ENCODE results near the gene ASB1.

DNA sequence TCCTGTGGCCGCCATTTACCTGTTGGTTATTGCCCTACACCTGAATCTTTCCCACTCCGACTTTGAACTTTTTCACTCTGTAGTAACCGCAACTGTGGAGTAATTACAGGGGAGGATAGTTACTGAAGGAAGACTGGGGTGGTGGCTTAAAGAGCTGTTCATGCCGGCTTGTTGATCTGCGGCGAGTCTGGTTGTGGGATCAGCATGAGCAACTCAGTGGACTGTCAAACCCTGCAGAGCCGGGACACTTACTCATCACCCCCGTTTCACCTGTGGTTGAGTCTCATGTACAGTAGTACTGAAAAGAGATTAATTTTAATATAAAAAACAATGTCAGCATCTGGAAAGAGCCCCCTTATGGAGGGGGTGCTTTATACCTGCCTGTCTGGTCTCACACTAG, 2.1 kb downstream of the ASB1 start:
- TF ChIP-seq, protein P1, sequence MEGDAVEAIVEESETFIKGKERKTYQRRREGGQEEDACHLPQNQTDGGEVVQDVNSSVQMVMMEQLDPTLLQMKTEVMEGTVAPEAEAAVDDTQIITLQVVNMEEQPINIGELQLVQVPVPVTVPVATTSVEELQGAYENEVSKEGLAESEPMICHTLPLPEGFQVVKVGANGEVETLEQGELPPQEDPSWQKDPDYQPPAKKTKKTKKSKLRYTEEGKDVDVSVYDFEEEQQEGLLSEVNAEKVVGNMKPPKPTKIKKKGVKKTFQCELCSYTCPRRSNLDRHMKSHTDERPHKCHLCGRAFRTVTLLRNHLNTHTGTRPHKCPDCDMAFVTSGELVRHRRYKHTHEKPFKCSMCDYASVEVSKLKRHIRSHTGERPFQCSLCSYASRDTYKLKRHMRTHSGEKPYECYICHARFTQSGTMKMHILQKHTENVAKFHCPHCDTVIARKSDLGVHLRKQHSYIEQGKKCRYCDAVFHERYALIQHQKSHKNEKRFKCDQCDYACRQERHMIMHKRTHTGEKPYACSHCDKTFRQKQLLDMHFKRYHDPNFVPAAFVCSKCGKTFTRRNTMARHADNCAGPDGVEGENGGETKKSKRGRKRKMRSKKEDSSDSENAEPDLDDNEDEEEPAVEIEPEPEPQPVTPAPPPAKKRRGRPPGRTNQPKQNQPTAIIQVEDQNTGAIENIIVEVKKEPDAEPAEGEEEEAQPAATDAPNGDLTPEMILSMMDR (IDR thresholded peaks at IDR 0.05), result no peak
- no peak for TF ChIP-seq POLR2AphosphoS5 (IDR thresholded peaks at IDR 0.05)
